BLaER1 treated with 17β-estradiol and CSF1 and Interleukin-3, amounts not matched to agents 10 nM and 100 nM (cell line): Measurements from ENCODE around the gene MTERF2.

Experiments used
- H3K27ac ChIP-seq, 11 experiments: shearing (Covaris generic); formaldehyde crosslinking; 2 replicates each; pipeline ENCODE4 v1.8.1; 2022
- H3K27me3 ChIP-seq, 11 experiments: shearing (Covaris generic); formaldehyde crosslinking; 2 replicates each; pipeline ENCODE4 v1.8.1; 2022
- H3K36me3 ChIP-seq, 11 experiments: shearing (Covaris generic); formaldehyde crosslinking; 2 replicates each; pipeline ENCODE4 v1.8.1; 2022
- H3K4me1 ChIP-seq, 10 experiments: shearing (Covaris generic); formaldehyde crosslinking; 2 replicates each; pipeline ENCODE4 v1.8.1; 2022
- H3K4me2 ChIP-seq, 11 experiments: shearing (Covaris generic); formaldehyde crosslinking; 2 replicates each; pipeline ENCODE4 v1.8.1; 2022
- H3K4me3 ChIP-seq, 10 experiments: shearing (Covaris generic); formaldehyde crosslinking; 2 replicates each; pipeline ENCODE4 v1.8.1; 2022
- H3K9ac ChIP-seq, 11 experiments: shearing (Covaris generic); formaldehyde crosslinking; 2 replicates each; pipeline ENCODE4 v1.8.1; 2022
- H3K9me3 ChIP-seq, 11 experiments: shearing (Covaris generic); formaldehyde crosslinking; replicated peaks in 1 of 11; 2 replicates each; pipeline ENCODE4 v1.8.1; 2022
- H4K20me1 ChIP-seq, 11 experiments: shearing (Covaris generic); formaldehyde crosslinking; 2 replicates each; pipeline ENCODE4 v1.8.1; 2022
- Cebpa-rat ChIP-seq, 11 experiments: shearing (Covaris generic); IDR thresholded peaks; 2 replicates each; pipeline ENCODE4 v1.8.1; 2022

MTERF2 gene

GRCh38 chr12:106953352-106954250, 33.3 kb downstream of the MTERF2 start:
- Histone ChIP-seq H4K20me1 (peaks cover 0 to 14% (median under 1%) of the 10 kb centered on the region in 11 experiments; a peak in 7 of 22 replicates), H3K27ac (no peak overlapping the region), H3K9ac (no peak overlapping the region), H3K4me3 (no peak overlapping the region), H3K4me1 (peaks cover 17 to 28% (median 23%) of the 10 kb centered on the region in 10 experiments), H3K27me3 (no peaks in the 10 kb centered on the region), H3K4me2 (peak overlapping the region in 7 of 11 experiments; percentile 64 to 93 (median 85); a peak in 11 of 22 replicates), H3K9me3 (peaks cover 11 to 31% (median 20%) of the 10 kb centered on the region in 11 experiments), H3K36me3 (peaks cover 0 to under 1% (median 0%) of the 10 kb centered on the region in 11 experiments; a peak in 2 of 22 replicates)
- TF ChIP-seq Cebpa-rat (IDR thresholded peaks at IDR 0.05) = no peak

DNA sequence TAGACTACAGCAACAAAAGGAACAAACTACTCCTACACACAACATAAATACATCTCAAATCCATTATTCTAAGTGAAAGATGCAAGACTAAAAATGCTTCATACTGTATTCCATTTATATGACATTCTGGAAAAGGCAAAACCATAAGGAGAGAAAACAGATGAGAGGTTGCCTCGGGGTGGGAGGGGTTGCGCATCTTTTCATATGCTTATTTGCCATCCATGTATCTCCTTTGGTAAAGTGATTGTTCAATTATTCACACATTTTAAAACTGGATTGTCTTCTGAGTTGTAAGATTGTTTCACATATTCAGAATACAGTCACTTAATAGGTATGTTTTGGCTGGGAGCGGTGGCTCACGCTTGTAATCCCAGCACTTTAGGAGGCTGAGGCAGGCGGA, 36.4 kb downstream of the MTERF2 start:
- H3K4me3 ChIP-seq = no peak overlapping the region
- H3K27me3 ChIP-seq = no peaks in the 10 kb centered on the region
- H4K20me1 ChIP-seq = no peaks in the 10 kb centered on the region
- no peak for TF ChIP-seq Cebpa-rat (IDR thresholded peaks at IDR 0.05)
- no peak overlapping the region for H3K4me2 ChIP-seq
- H3K9me3 ChIP-seq = peaks cover 41 to 60% (median 49%) of the 10 kb centered on the region in 11 experiments
- H3K4me1 ChIP-seq = peaks cover 8 to 15% (median 12%) of the 10 kb centered on the region in 10 experiments; a peak in 19 of 20 replicates
- no peaks in the 10 kb centered on the region; a peak in 1 of 22 replicates for H3K36me3 ChIP-seq
- no peak overlapping the region for H3K27ac ChIP-seq
- no peak overlapping the region for H3K9ac ChIP-seq

- no peak overlapping the region for H3K4me3 ChIP-seq
- H3K4me1 ChIP-seq = no peaks in the 10 kb centered on the region
- H3K4me2 ChIP-seq = no peak overlapping the region
- H3K36me3 ChIP-seq = no peaks in the 10 kb centered on the region; a peak in 1 of 22 replicates
- no peak overlapping the region for H3K9ac ChIP-seq
- peaks cover 66 to 84% (median 74%) of the 10 kb centered on the region in 11 experiments for H3K9me3 ChIP-seq
- H4K20me1 ChIP-seq = no peaks in the 10 kb centered on the region
- TF ChIP-seq Cebpa-rat (IDR thresholded peaks at IDR 0.05) = no peak
- H3K27me3 ChIP-seq = no peaks in the 10 kb centered on the region
- H3K27ac ChIP-seq = no peak overlapping the region
These were observed 39.5 kb downstream of the MTERF2 start for GRCh38 chr12:106947461-106947860.

DNA sequence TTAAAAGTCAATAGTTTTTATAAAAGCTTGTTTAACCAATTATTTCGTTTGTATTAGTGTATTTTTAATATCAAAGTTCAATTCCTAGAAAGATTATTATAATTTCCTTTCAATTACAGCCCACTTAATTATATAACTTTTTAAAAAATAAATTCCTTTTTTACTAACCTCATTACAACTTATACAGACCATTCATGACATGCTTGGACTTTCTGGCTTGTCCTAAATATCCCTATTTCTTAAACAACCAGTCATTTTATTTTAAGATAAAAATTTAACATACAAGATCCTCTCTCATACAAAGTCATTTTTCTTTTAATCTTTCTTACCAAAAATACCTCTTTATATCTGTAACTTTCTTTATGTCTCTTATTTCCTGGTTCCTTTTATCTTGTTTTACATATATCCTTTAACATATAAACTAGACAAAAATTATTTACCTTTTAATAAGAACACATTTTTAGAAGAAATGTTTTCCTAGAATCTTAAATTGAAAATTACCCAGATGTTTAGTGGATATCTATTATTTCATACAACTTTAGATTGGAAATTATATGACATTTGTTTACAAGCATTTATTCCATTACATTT, 41.6 kb downstream of the MTERF2 start:
- H3K9me3 ChIP-seq = peaks cover 66 to 83% (median 75%) of the 10 kb centered on the region in 11 experiments
- H4K20me1 ChIP-seq = no peaks in the 10 kb centered on the region
- H3K36me3 ChIP-seq = no peaks in the 10 kb centered on the region; a peak in 1 of 22 replicates
- no peak overlapping the region for H3K4me3 ChIP-seq
- H3K4me1 ChIP-seq = no peaks in the 10 kb centered on the region
- TF ChIP-seq Cebpa-rat (IDR thresholded peaks at IDR 0.05) = no peak
- H3K27me3 ChIP-seq = no peaks in the 10 kb centered on the region
- H3K4me2 ChIP-seq = no peak overlapping the region
- H3K27ac ChIP-seq = no peak overlapping the region
- H3K9ac ChIP-seq = no peak overlapping the region

DNA sequence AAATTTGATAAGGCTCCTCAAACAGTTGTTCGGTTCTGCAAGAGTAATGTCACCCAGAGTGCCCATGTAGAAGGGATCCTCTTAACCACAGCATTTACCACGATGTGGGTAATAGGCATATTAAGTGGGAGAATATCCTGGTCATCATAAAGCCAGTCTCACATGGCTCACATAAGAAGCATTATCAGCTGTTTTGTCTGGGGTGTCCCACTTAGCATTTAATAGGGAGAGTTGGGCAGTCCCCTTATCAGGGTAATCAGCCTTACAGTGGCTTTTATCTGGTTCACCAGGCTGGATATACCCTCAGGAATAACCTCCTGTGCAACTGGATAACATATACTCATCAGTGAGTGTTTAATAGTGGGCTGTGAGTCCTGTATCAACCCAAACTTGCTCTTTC, 44.2 kb downstream of the MTERF2 start:
- Histone ChIP-seq H3K9me3 (peaks cover 48 to 72% (median 57%) of the 10 kb centered on the region in 11 experiments), H3K4me3 (no peak overlapping the region), H3K9ac (no peak overlapping the region), H3K36me3 (no peaks in the 10 kb centered on the region), H3K27ac (no peak overlapping the region), H4K20me1 (no peaks in the 10 kb centered on the region), H3K27me3 (no peaks in the 10 kb centered on the region), H3K4me1 (no peaks in the 10 kb centered on the region), H3K4me2 (no peak overlapping the region)
- TF ChIP-seq Cebpa-rat (IDR thresholded peaks at IDR 0.05) = no peak

DNA sequence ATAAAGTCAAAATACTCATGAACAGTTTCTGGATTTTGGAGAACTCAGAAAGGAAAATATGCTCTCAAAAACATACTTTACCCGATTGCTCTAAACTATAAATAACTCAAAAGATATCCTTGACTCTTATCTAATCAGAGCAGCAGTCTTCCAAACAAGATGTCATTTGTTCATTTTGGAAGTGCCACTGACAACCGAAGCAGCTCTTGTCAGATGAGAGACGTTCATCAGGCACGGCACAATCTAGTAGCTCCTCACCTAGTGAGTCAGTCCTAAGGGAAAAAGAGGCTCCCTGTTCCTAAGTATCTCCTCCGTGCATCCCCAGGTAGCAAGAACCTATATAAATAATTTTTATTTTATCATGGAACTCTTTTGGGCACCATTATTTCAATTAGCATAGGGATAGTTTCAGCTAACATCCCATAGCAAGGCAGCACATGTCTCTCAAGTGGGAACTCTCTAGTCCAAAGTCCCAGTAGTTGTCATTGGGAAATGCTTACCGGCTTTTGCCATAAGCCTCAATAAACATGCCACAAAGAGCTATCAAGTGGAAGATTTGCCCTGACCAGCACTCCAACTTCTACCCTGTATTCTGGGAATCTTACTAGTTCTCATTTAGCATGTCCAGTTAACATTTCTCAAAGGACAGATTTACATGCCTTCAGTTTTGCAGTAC, 45.3 kb downstream of the MTERF2 start:
- Histone ChIP-seq H3K9me3 (peaks cover 37 to 61% (median 45%) of the 10 kb centered on the region in 11 experiments), H3K36me3 (no peaks in the 10 kb centered on the region), H3K4me3 (no peak overlapping the region), H3K9ac (no peak overlapping the region), H3K27ac (no peak overlapping the region), H3K4me1 (no peaks in the 10 kb centered on the region), H3K4me2 (no peak overlapping the region), H3K27me3 (no peaks in the 10 kb centered on the region), H4K20me1 (no peaks in the 10 kb centered on the region)
- TF ChIP-seq Cebpa-rat (IDR thresholded peaks at IDR 0.05) = no peak

GRCh38 chr12:106934277-106934676, 52.7 kb downstream of the MTERF2 start:
- Histone ChIP-seq H3K9ac (no peak overlapping the region), H3K4me2 (no peak overlapping the region), H3K4me1 (no peaks in the 10 kb centered on the region), H4K20me1 (no peaks in the 10 kb centered on the region), H3K9me3 (peaks cover 0 to 14% (median under 1%) of the 10 kb centered on the region in 11 experiments; a peak in 9 of 22 replicates), H3K4me3 (no peak overlapping the region), H3K27ac (no peak overlapping the region), H3K27me3 (peaks cover 0 to 4% (median 0%) of the 10 kb centered on the region in 11 experiments; a peak in 1 of 22 replicates), H3K36me3 (no peaks in the 10 kb centered on the region)
- TF ChIP-seq Cebpa-rat (IDR thresholded peaks at IDR 0.05) = no peak
